Germinal center (tissue), 1 donor: ENCODE data around the gene OR10K2.

Source experiments
- DNase-seq: peaks from one replicate; pipeline ENCODE4 v3.0.0; 2012; ENCODE audit warnings: mixed read lengths, low spot score

The OR10K2 gene

DNA sequence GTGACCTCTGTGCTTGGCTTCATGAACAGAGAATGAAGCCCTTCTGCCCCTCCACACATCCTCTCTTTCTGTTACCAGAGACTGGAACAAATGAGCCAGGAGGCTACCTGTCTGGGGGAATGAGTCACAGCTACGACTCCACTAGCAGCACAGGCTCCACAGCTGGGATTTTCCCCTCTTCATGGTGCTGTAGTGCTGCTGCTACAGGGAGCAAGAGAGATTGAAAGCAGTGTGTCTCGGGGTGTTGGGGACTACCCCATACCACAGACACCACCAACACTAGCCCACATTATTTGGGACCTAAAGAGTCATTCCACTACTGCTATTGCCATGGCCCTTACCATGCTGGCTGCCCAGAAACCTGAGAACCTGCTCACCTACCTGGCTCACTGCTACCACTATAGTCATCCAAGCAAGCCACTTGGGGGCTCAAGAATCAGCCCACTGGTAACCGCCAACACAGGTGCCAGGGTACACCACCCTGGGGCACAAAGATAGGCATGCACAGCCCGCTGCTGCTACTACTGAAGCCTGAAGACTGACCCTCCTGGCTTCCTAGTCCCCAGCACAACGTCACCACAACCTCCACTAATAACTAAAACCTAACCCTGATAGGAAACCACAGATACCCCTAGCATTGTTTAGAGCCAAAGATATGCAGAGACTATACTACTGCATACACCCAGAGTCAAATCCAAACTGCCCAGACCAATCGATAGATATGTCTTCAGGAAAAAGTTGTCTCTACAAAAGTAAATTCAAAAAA, 54.7 kb downstream of the OR10K2 start:
- DNase-seq = no peak
